Measurements from ENCODE around the gene MXD3.
"Not testable (repeated sequence)": the region's sequence is repeated elsewhere in the genome, so short reads cannot be mapped to it uniquely, and the experiment has no call there.

MXD3 gene

DNA sequence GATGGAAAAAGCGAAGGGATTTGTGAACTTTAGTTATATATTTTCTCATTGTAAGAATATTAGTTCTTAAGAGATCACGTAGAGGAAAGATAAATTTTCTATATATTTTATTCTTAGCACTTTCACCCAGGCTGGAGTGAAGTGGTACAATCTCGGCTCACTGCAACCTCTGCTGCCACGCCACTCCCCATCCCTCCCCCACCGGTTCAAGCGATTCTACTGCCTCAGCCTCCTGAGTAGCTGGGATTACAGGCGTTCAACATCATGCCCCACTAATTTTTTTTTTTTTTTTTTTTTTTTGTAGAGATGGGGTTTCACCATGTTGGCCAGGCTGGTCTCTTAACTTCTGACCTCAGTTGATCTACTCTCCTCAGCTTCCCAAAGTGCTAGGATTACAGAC lies 50.7 kb downstream of the MXD3 start:
- no peak for DNase-seq

- not testable (repeated sequence) for DNase-seq
Observed at GRCh38 chr5:177258711-177259110, 53.0 kb downstream of the MXD3 start.

All from NCI-H774 (cell line).